Urinary bladder (tissue), 4 donors: ENCODE measurements around the gene FAM168B. TPM values are rescaled to one million over a fixed set of nuclear protein-coding genes. Genes with fewer than 3 reads are reported as not detected.

Experiments used
- DNase-seq: peaks from one replicate; pipeline ENCODE4 v3.0.0-alpha.2; 2015; ENCODE audit errors: extremely low spot score
- H3K27ac ChIP-seq: one replicate; pipeline ENCODE4 v1.5.1; 2013; ENCODE audit warnings: low read depth, mild to moderate bottlenecking, moderate library complexity
- H3K36me3 ChIP-seq: one replicate; pipeline ENCODE4 v1.6.1; 2013; ENCODE audit warnings: mild to moderate bottlenecking, moderate library complexity; ENCODE audit not compliant: insufficient read depth
- H3K4me1 ChIP-seq: one replicate; pipeline ENCODE4 v1.6.1; 2013; ENCODE audit warnings: mild to moderate bottlenecking, moderate library complexity; ENCODE audit not compliant: insufficient read depth
- H3K4me3 ChIP-seq: one replicate; pipeline ENCODE4 v1.5.1; 2013; ENCODE audit warnings: low read depth, low read length
- WGBS: extraction: QIAGEN DNeasy Blood & Tissue Kit; methylation state at CpG from one replicate; pipeline ENCODE4 v1.1.7; 2013; 5-methylcytosine and 5-hydroxymethylcytosine counted together
- polyA plus RNA-seq: library from polyadenylated mRNA; stranded (reverse); fragments of 200-250 nt; gene quantifications from one replicate; pipeline ENCODE4 v1.2.3, GENCODE V29; 2013
- total RNA-seq: library from RNA; depleted of rRNA; stranded (reverse); fragments of >200 nt; gene quantifications from one replicate; pipeline ENCODE4 v1.2.3, GENCODE V29; 2014
- donor health status: healthy with polysubstance abuse.
- donor health status: healthy.

Gene FAM168B
- total and polyA plus RNA-seq, 2 donors = 71.9 to 120 TPM

- WGBS = 73% methylated on average over 6 of the region's 6 CpGs
- Histone ChIP-seq H3K36me3 (no peaks in the 10 kb centered on the region), H3K4me1 (no peaks in the 10 kb centered on the region), H3K4me3 (no peak overlapping the region), H3K27ac (no peak overlapping the region)
- no peak for DNase-seq
Measured at GRCh38 chr2:131036269-131036668, 57.0 kb downstream of the FAM168B start.

GRCh38 chr2:131035826-131036231, 57.4 kb downstream of the FAM168B start:
- DNase-seq = no peak
- Histone ChIP-seq H3K4me1 (no peaks in the 10 kb centered on the region), H3K4me3 (peak overlapping the region; percentile 53), H3K27ac (no peak overlapping the region), H3K36me3 (no peaks in the 10 kb centered on the region)
- 58% methylated on average over 10 of the region's 10 CpGs for WGBS

GRCh38 chr2:131035112-131035825, 58.0 kb downstream of the FAM168B start:
- Histone ChIP-seq H3K36me3 (no peaks in the 10 kb centered on the region), H3K4me1 (no peaks in the 10 kb centered on the region), H3K4me3 (peak overlapping the region; percentile 53), H3K27ac (no peak overlapping the region)
- 6% methylated on average over 65 of the region's 65 CpGs for WGBS
- no peak for DNase-seq

- Histone ChIP-seq H3K4me1 (no peaks in the 10 kb centered on the region), H3K27ac (no peak overlapping the region), H3K36me3 (no peaks in the 10 kb centered on the region), H3K4me3 (peak overlapping the region; percentile 53)
- no peak for DNase-seq
- 3% methylated on average over 61 of the region's 61 CpGs for WGBS
Measured at GRCh38 chr2:131034122-131035051, 58.9 kb downstream of the FAM168B start.

- Histone ChIP-seq H3K4me1 (no peaks in the 10 kb centered on the region), H3K36me3 (no peaks in the 10 kb centered on the region), H3K4me3 (no peak overlapping the region), H3K27ac (no peak overlapping the region)
- 78% methylated on average over 1 of the region's 1 CpG for WGBS
- DNase-seq = no peak
Measured at GRCh38 chr2:131033786-131034121, 59.5 kb downstream of the FAM168B start.

- Histone ChIP-seq H3K4me1 (no peaks in the 10 kb centered on the region), H3K36me3 (no peaks in the 10 kb centered on the region), H3K4me3 (no peak overlapping the region), H3K27ac (no peak overlapping the region)
- no peak for DNase-seq
- 94% methylated on average over 4 of the region's 4 CpGs for WGBS
Measured at GRCh38 chr2:131032393-131032836, 60.8 kb downstream of the FAM168B start.

- H3K27ac ChIP-seq = no peak overlapping the region
- DNase-seq = no peak
- 77% methylated on average over 9 of the region's 9 CpGs for WGBS
- H3K4me1 ChIP-seq = no peaks in the 10 kb centered on the region
- no peak overlapping the region for H3K4me3 ChIP-seq
- no peaks in the 10 kb centered on the region for H3K36me3 ChIP-seq
Measured at GRCh38 chr2:131031875-131032274, 61.4 kb downstream of the FAM168B start.

GRCh38 chr2:131031431-131031841, 61.8 kb downstream of the FAM168B start:
- DNase-seq = no peak
- Histone ChIP-seq H3K4me3 (no peak overlapping the region), H3K27ac (no peak overlapping the region), H3K36me3 (no peaks in the 10 kb centered on the region), H3K4me1 (no peaks in the 10 kb centered on the region)
- WGBS = 79% methylated on average over 9 of the region's 9 CpGs

- no peak overlapping the region for H3K4me3 ChIP-seq
- H3K27ac ChIP-seq = no peak overlapping the region
- H3K4me1 ChIP-seq = no peaks in the 10 kb centered on the region
- H3K36me3 ChIP-seq = no peaks in the 10 kb centered on the region
- 71% methylated on average over 13 of the region's 13 CpGs for WGBS
- DNase-seq = no peak
Measured at GRCh38 chr2:131030478-131030971, 62.7 kb downstream of the FAM168B start.

- no peak for DNase-seq
- 72% methylated on average over 8 of the region's 8 CpGs for WGBS
Measured at GRCh38 chr2:131029812-131030211, 63.4 kb downstream of the FAM168B start.

GRCh38 chr2:131027566-131028528, 65.4 kb downstream of the FAM168B start:
- WGBS = 78% methylated on average over 12 of the region's 12 CpGs
- no peak overlapping the region for H3K4me3 ChIP-seq
- no peaks in the 10 kb centered on the region for H3K36me3 ChIP-seq
- no peak overlapping the region for H3K27ac ChIP-seq
- DNase-seq = no peak
- no peaks in the 10 kb centered on the region for H3K4me1 ChIP-seq

More at GRCh38 chr2:131029812-131030211, 63.4 kb downstream of the FAM168B start:
- Histone ChIP-seq H3K4me1 (no peaks in the 10 kb centered on the region), H3K4me3 (no peak overlapping the region), H3K27ac (no peak overlapping the region), H3K36me3 (no peaks in the 10 kb centered on the region)

GRCh38 chr2:131026919-131027318, 66.3 kb downstream of the FAM168B start:
- Histone ChIP-seq H3K27ac (no peak overlapping the region), H3K4me3 (no peak overlapping the region), H3K36me3 (no peaks in the 10 kb centered on the region), H3K4me1 (no peaks in the 10 kb centered on the region)
- no peak for DNase-seq
- WGBS = 46% methylated on average over 5 of the region's 5 CpGs

GRCh38 chr2:131023758-131024157, 69.5 kb downstream of the FAM168B start:
- Histone ChIP-seq H3K27ac (no peak overlapping the region), H3K4me1 (no peaks in the 10 kb centered on the region), H3K4me3 (no peak overlapping the region), H3K36me3 (no peaks in the 10 kb centered on the region)
- WGBS = 93% methylated on average over 1 of the region's 1 CpG
- DNase-seq = no peak
